HG03095 (cell line): ENCODE data around the gene NSL1.
"Not testable (repeated sequence)": the region's sequence is repeated elsewhere in the genome, so short reads cannot be mapped to it uniquely, and the experiment has no call there.

Source experiments
- ATAC-seq: cut with Tn5 transposase; IDR thresholded peaks from one replicate; pipeline ENCODE4 v1.9.1; 2021; ENCODE audit warnings: moderate library complexity; ENCODE audit not compliant: unreplicated experiment

The NSL1 gene

DNA sequence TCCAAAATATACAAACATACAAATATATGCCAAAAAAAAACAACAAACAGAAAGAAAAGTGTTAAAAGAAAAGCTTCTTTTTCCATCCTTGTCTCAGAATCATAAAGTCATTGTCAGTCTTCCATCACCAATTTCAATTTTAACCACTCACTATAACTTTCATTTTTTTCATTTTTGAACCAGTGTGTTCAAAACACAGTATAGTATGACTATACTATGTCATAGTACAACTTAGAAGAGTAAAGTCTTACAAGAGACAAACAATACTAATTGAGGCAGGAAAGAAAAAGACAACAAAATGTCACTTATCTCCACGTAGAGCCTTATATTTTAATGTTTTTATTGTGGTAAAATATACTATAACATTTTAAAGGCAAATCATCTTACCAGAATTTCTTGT lies 7.6 kb downstream of the NSL1 start:
- ATAC-seq: no peak

DNA sequence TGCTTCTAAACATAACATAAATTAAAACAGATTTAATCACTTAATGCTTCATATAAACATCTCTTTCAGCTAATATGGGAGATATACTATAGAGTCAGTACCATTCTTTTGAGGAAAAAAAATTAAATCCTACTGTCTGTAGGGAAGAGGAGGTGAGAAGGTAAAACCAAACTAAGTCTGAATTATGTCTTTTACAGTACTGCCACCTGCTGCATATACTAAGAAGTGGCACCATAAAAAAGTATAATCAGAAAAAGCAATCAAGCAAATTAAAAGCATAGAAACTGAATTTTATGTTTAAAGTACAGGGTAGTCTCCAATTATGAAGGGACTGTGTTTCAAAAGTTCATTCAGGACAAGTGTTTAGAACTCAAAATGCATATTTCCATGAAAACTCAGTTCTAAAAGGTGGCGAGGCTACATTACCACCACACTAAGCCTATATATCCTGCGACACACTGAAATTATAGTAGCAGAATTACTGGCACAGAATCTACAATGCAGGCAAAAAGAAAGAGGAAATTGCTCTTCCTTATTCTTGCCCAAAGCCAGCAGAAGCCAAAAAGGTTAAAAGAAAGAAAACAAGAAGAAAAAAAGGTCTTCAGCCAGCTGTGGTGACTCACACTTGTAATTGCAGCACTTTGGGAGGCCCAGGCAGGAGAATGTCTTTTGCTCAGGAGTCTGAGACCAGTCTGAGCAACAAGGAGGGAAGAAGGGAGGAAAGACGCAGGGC lies 9.0 kb downstream of the NSL1 start:
- no peak for ATAC-seq

DNA sequence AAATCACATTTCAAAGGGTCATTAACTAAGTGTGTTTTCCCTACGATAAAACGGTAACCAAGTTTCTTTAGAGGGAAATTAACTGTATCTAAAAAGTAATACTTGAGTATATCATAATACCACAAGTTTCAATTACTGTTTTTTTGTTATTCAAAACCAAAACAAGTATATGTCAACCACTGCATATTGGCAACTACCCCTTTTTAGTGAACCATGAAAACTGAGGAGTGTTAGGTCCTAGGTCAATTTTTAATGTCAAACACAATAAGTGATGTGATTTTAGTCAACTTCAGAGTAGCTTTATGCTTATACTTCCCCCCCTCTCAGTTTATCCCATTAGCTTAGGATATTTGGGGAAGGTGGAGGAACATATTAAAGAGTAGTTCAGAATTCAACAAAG lies 10.4 kb downstream of the NSL1 start:
- no peak for ATAC-seq

DNA sequence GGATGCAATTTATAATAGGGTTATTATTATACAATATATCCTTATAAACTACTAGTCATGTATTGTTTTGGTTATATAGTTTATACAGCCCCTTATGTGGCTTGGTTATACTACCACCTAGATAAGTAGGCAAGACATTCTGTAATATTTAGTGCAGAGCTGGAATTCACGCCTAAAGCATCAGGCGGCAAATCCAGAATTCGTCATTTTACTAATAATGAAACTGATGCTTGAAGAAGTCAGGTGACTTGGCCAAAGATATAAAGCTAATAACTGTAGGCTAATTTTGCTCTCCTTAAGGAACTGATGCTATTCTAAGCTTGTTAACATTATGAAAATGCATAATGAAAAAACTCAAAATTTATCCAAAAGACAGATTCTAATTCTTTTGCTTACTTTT lies 10.8 kb downstream of the NSL1 start:
- no peak for ATAC-seq

DNA sequence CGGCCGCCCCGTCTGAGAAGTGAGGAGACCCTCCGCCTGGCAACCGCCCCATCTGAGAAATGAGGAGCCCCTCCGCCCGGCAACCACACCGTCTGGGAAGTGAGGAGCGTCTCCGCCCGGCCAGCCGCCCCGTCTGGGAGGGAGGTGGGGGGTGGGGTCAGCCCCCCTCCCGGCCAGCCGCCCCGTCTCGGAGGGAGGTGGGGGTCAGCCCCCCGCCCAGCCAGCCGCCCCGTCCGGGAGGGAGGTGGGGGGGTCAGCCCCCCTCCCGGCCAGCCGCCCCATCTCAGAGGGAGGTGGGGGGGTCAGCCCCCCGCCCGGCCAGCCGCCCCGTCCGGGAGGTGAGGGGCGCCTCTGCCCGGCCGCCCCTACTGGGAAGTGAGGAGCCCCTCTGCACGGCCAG lies 12.5 kb downstream of the NSL1 start:
- not testable (repeated sequence) for ATAC-seq

DNA sequence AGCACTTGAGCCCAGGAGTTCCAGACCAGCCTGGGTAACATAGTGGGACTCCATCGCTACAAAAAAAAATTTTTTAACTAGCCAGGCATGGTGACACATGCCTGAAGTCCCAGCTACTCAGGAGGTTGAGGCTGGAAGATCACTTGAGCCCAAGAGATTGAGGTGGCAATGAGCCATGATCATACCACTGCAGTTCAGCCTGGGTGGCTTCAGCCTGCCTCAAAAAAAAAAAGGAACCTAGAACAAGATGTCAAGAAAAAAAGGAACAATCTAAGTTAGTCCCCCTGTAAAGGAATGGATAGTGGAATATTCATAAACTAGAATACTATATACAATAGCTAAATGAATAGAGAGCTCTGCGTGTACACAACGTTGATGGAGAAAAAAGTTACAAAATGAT lies 14.4 kb downstream of the NSL1 start:
- no peak for ATAC-seq

DNA sequence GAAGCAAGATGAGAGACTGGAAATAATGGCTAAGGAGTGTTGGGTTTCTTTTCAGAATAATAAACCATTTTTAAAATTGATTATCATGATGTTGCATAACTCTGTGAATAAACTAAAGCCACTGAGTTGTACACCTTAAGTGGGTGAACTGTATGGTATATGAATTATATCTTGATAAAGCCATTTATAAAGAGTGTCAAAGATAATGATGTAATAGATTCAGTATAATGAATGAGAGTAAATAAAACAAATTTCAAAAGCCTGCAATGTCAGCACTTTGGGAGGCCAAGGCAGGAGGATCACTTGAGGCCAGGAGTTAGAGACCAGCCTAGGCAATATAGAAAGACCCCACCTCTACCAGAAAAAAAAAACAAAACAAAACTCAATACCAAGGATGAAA lies 16.3 kb downstream of the NSL1 start:
- no peak for ATAC-seq

DNA sequence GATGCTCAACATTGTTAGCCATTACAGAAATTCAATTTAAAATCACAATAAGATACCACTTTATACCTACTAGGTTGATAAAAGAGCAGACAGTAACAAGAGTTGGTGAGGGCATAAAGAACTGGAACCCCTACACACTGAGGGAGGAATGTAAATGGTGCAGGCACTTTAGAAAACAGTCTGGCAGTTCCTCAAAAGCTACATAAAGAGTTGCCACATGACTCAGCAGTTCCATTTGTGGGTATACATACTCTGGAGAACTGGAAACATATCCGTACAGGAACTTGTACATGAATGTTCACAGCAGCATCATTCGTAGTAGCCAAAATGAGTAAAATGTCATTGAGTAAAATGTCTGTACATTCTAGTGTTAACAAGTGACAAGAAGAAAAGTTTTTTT lies 17.0 kb downstream of the NSL1 start:
- no peak for ATAC-seq

DNA sequence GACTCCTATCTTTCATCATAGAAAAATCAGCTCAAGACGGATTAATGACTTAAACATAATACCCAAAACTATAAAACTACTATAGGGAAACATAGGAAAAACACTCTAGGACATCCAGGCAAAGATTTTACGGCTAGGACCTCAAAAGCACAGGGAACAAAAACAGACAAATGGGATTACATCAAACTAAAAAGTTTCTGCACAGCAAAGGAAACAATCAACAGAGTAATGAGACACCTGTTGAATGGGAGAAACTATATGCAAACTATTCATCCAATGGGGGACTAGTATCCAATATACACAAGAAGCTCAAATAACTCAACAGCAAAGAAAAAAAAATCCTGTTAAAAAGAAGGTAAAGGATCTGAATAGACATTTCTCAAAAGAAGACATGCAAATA lies 18.6 kb downstream of the NSL1 start:
- no peak for ATAC-seq

DNA sequence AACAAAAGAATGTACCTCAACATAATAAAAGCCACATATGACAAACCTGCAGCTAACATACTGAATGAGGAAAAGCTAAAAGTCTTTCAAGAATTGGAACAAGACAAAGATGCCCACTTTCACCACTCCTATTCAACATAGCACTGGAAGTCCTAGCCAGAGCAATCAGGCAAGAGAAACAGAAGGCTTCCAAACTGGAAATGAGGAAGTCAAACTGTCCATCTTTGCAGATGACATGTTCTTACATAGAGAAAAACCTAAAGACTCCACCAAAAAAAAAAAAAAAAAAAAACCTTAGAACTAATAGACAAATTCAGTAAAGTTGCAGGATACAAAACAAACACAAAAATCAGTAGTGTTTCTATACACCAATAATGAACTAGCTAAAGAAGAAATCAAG lies 20.2 kb downstream of the NSL1 start:
- no peak for ATAC-seq

DNA sequence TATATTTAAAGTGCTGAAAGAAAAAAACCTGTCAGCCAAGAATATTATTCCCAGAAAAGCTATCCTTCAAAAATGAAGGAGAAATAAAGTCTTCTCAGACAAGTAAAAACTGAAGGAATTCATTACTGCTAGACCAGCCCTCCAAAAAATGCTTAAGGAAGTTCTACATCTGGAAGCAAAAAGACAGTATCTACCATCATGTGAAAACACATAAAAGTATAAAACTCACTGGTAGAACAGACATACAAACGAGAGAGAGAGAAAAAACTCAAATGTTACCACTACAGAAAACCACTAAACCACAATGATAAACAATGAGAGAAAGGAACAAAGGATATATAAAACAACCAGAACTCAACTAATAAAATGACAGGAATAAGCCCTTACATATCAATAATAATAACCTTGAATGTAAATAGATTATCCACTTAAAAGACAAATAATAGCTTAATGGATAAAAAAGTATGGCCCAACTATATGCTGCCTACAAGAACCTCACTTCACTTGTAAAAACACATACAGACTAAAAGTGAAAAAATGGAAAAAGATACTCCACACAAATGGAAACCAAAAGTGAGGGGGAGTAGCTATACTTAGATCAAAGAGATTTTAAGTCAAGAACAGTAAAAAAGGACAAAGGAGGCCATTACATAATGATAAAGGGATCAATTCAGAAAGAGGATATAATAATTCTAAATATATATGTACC lies 22.0 kb downstream of the NSL1 start:
- no peak for ATAC-seq

DNA sequence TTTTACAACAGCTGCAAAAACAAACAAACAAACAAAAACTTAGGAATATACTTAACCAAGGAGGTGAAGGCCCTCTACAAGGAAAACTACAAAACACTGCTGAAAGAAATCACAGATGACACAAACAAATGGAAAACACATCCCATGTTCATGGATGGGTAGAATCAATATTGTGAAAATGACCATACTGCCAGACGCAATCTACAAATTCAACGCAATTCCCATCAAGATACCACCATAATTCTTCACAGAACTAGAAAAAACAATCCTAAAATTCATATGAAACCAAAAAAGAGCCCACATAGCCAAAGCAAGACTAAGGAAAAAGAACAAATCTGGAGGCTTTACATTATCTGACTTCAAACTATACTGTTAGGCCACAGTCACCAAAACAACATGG lies 24.8 kb downstream of the NSL1 start:
- ATAC-seq: not testable (repeated sequence)

DNA sequence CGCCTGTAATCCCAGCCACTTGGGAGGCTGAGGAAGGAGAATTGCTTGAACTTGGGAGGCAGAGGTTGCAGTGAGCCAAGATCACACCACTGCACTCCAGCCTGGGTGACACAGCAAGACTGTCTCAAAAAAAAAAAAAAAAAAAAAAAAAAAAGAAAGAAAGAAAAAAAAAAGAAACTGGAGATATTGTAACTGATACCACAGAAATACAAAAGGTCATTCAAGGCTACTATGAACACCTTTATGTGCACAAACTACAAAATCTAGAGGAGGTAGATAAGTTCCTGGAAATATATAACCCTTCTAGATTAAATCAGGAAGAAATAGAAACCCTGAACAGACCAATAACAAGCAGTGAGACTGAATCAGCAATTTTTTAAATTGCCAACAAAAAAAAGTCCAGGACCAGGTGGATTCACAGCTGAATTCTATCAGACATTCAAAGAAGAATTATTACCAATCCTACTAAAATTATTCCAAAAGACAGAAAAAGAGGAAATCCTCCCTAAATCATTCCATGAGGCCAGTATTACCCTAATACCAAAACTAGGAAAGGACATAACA lies 26.8 kb downstream of the NSL1 start:
- not testable (repeated sequence) for ATAC-seq

DNA sequence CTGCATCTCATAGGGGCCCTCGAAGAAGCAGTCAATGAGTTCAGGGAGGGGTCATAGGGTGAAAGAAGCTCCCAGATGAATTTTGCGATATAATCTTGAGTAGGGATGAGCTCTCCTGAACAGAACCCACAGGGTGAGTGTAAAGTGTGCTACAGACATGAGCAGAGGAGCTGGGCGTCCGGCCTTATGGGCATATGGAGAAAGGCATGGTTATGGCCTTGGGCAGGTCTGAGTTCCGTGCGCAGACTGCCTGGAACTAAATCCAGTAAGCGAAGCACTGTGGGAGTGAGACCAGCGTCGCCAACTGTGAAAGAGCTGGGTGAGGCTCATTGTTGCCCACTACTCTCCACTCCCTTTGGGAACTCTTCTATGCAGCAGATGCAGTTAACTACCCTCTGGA lies 28.7 kb downstream of the NSL1 start:
- ATAC-seq: no peak

DNA sequence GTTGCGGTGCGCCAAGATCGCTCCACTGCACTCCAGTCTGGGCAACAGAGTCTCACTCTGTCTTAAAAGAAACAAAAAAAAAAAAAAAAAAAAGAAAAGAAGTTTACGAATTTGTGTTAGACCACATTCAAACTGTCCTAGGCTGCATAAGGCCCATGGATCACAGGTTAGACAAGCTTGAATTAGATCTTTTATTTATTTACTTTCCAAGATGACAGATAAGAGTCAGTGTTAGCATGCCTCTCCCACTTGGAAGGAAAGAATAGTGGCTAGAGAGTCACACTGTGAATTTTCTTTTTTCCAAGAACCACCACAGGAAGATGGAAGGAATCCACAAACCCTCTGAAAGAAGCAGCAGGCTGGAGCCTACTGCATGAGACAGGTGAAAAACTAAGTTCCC lies 29.3 kb downstream of the NSL1 start:
- no peak for ATAC-seq

DNA sequence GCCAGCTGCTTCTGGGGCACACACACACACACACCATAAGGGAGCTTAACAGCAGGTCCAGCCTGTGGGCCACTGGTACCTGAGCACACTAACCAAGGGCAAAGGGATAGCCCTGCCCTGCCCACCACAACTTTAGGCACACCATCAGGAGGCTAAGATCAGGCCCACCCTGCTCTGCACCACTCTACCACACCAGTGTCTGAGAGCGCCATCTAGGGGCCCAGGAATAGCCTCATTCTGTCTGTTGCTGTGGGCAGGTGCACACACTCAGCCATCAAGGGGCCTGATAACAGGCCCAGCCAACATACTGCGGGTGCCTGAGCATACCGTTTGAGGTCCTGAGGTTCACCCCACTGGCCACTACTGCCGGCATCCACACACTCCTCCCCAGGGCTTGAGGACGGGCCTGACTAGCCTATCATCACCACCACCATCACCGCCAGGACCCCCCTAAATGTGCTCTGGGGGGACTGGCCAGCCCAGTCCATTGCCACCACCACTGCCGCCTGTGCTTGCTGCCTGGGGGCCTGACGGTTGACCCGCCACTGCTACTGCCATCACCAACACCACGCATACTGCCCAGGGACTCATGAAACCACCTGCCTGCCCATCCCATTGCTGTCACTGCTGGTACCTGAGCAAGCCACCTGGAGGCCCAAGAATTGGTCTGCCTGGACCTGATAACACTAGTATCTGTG lies 31.3 kb downstream of the NSL1 start:
- no peak for ATAC-seq

DNA sequence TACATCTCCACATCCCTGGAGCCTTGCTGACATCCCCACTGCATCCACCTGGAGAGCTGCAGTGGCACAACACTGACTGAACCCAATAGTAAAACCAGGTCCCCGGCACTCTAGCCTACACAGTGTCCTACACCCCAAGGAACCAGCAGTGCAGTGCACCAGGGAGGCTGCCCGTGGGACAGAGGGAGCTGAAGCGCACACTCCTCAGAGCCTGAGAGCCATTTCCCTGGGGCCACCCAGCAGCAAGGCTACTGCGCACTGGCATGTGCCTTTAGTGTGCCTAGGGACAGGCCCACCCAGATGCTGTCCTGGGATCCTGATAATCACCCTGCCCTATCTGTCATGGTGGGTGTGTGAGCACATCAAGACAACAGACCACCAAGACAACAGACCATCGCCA lies 31.9 kb downstream of the NSL1 start:
- ATAC-seq: no peak

DNA sequence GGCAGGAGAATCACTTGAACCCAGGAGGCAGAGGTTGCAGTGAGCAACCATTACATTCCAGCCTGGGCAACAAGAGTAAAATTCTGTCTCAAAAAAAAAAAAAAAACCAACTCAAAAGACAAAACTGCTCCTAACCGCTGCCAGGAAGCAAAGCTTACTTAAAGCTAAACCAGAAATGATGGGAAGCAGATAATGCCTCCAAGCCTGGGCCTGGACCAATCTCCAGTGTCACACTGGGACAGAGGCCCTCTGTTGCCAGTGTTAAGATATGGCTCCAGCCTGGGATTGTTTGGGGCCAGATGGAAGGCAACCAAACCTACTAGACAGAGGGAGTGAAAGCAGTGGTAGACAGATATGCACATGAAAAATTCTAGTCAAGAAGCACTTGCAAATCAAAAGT lies 36.9 kb downstream of the NSL1 start:
- ATAC-seq: no peak

DNA sequence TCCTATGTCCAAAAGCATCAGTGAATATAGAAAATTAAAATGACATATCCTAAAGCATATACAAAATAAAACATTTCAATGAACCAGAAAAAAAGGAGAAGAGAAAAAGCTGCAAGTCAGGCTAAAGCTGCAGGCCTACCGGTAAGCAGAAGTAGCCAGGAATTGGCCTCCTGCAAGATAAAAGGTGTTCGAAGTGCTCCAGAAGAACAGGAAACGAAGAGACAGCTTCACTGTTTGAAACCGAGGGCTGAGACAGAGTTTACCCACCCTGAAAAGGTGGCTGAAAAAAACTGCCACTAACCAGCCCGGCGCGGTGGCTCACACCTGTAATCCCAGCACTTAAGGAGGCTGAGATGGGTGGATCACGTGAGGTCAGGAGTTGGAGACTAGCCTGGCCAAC lies 37.4 kb downstream of the NSL1 start:
- no peak for ATAC-seq

DNA sequence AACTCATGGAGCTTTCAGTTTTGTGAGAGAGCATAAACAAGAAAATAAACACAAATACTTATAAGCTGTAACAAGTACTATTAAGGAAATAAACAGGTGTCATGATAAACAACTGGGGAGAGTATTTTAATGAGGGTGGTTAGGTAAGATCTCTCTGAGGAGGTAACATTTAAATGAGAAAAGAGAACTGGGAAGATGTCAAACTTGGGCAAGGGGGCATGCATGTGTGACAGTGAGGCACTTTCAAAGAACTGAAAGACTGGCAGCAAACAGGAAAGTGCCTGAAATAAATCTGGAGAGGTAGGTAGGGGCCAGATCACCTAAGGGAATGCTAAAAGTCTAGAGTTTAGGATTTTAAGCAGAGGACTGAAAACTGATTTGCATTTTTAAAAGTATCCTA lies 37.8 kb downstream of the NSL1 start:
- no peak for ATAC-seq

DNA sequence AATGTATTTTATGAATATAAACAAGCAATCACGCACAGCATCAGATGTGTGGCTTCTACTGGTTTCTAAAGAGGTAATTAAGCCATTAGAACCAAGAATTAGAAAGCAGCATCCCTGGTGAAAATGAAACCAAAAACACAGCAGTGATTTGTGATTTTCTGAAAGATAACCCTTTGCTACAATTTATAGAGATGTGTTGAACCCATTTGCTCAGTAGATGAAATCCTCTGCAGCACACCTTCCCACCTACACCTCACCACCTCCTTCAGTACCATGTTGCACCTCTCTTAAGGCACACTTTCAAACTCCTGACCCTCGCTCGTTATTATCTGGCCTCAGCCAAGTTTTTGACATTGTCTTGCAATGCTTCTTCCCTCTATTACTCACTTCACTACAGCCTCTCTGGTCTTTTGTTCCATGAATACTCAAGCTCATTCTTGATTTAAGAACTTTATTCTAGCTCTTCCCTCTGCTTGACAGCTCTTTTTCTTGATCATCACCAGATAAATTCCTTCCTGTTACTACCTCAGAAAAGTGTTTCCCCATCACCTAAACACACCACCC lies 38.6 kb downstream of the NSL1 start:
- no peak for ATAC-seq
